Endometrial microvascular endothelial cells (primary cell): Measurements from ENCODE around the gene CYB5B. TPM values are rescaled to one million over a fixed set of nuclear protein-coding genes. Genes with fewer than 3 reads are reported as not detected.

Experiments
- in situ Hi-C: cut with HindIII; loops from 2 replicates; pipeline ENCODE4 v1.10.0; 2017; ENCODE audit warnings: low sequenced_read_pairs, low pct_unique_long_range_greater_than_20kb; ENCODE audit errors: inconsistent ontology term
- total RNA-seq: library from RNA; depleted of rRNA; stranded (reverse); fragments of >200 nt; gene quantifications from one replicate; pipeline ENCODE4 v1.2.3, GENCODE V29; 2015; ENCODE audit errors: inconsistent ontology term

Gene CYB5B
- total RNA-seq, 1 donor from 2014 or later = 71.3 TPM

DNA sequence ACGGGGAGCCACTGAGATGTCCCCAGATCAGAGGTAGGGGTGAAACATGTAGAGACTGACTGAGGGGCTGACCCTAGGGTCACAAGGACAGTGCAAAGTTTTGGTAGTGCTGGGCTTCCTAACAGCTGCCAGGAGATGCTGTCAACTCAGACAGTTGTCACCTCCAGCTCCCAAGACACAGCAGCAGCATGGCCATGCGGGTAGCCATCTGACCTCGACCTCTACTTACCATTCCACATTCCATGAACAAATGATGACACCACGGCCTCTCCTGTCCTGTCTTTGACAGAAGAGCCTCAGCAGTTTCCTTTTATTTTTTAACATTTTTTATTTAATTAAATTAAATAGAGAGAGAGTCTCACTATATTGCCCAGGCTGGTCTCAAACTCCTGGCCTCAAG, 76.1 kb downstream of the CYB5B start:
- in situ Hi-C loops = no loop called here

DNA sequence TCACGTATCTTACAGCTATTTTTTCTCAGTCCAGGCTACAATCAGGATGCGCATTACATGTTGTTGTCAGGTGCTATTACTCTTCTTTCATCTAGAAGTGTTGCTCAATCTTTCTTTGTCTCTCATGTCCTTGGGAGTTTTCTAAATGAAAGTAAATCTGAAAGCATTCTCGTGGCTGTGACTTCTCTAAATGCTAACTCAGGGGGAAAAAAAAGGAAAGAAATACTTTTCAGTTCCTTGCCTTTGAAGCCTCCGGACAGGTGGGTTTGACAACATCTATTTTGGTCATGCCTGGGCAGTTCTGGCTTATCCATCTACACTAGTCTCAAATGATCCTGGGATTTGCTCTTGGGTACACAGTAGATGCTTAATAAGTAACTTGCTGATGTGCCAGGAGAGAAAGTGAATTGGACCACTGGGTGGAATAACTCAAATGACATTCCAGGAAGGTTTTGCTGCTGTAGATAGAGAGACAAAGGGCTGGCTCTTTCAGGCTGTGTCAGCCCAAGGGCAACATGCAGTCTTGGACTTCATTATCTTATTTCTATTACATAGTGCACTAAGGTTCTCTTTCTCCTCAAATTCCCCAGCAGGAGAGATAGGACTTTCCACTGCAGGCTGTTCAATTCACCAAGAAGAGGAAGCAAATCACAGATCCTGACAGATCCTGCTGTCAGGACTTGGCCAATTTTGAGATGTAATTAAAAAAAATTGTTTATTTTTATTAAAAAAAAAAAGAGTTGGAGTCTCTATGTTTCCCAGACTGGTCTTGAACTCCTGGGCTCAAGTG, 77.7 kb downstream of the CYB5B start:
- in situ Hi-C loops = no loop called here

DNA sequence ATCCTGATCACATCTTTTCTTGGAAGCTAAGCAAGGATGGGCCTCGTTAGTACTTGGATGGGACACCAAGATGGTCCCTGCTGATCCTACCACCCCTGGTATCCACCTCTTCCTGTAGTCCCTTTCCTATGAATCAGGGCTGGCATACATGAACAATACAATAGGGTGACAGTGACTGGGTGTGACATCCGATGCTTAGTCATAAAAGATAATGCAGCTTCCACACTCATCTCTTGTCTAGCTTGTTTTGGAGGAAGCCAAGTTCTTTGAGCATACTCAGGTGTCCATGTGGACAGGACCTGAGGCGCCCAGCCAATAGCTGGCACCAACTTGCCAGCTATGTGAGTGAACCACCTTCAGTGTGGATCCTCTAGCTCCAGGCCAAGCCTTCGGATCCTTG, 78.8 kb downstream of the CYB5B start:
- in situ Hi-C loops = no loop called here

DNA sequence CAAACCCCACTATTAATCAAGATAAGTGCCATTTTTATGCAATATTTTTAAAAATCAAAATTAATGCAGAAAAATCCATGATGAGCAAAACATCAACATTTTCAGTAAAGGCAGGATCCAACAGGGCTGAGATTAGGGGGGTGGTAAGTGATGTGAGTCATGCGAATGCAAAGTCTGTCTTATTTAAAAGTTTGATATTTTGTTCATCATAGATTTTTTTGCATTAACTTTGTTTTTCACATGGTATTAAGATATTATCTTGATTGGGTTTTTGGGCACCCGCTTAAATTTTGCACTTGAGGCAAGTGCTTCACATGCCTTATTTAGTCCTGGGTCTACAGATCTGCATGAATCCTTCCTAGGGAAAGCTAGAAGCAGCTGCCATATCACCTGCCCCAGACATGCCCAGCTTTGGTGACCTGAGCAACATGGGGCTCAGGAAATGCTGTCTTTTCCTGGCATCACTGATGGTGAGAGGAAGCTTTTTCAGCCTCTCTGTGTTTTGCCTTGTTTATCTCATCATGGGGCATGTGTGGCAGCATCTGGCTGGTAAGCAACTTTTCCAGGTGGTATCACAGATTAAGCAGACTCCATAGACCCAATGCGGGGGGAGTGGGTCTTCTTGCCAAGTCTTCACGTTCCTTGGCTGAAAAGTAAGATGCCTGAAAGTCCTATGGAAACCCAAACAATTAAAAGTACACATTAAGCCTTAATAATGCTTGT, 83.8 kb downstream of the CYB5B start:
- in situ Hi-C loops = no loop called here

DNA sequence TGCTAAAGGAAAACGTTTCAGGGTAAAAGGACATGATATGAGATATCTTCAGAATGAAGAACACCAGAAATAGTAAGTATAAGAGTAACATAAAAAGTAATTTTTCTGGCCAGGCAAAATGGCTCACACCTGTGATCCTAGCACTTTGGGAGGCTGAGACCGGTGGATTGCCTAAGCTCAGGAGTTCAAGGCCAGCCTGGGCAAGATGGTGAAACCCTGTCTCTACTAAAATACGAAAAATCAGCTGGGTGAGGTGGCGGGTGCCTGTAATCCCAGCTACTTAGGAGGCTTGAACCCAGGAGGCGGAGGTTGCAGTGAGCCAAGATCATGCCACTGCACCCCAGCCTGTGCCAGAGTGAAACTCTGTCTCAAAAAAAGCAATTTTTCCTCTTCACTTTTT, 84.7 kb downstream of the CYB5B start:
- in situ Hi-C loops = no loop called here

DNA sequence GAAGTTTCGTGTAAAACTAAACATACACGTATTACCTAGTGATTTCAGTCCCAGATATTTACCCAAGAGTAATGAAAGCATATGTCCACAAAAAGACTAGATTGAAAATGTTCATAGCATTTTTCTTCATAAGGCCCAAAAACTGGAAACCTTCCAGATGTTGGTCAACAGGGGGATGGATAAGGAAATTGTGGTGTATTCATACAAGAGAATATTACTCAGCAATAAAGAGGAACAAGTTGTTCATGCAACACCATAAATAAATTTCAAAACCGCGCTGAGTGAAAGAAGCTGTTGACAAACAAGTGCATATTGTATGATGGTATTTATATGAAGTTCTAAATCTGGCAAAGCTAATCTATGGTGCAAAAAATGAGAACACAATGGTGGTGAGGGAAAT, 87.2 kb downstream of the CYB5B start:
- in situ Hi-C loops = no loop called here

DNA sequence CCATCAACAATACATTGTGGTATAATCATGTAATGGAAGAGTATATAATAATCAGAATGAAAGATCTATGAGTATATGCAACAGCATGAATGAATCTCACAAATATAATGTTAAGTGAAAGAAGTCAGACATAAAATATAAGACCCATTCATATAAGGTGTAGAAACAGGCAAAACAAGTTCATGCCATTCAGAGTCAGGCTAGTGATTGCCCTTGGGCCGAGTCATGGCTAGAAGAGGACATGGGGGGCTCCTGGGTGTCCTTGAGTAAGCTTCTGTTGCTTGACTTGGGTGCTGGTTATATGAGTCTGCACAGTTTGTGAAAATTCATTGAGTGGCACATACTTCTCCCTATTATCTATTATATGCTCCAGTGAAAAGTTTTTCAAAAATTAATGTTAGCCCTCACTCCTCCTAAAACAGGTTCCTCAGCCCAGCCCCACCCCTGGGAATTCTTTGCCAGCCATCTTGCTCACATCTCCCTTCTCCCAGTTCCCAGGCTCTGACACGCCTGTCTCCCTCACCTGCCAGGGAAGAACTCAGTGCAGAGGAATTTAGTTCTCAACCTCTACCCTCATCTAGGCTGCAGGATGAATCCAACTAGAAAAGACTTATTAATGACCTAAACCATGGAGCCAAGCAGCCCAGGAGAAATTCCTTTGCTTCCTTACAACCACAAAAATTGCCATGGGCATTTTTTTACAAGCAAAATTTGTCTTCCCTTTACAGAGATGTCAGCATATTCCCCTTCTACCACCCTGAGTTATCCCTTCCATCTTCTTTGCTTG, 89.0 kb downstream of the CYB5B start:
- in situ Hi-C loops = no loop called here

DNA sequence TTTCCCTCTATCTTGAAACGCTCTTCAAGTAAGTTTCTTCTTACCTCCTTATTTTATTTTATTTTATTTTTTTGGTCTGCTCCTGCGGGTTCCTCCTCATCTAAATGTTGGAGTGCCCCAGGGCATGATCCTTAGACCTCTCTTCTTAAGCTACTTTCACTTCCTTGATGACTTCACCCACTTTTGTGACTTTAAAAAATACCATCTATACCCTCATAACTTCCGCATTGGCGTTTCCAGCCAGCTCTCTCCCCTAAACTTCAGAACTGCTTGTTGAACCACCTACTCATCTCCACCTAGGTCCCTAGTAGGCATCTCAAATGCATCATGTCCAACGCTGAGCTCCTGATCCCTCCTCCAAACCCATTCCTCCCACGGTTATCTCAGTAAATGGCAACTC, 89.9 kb downstream of the CYB5B start:
- in situ Hi-C loops = no loop called here

Other genes starting within 250 kb of the CYB5B start
- gene SNTB2, start 237.5 kb upstream of the CYB5B start, total RNA-seq = 45.9 TPM
- 32.5 TPM for gene VPS4A, start 113.3 kb upstream of the CYB5B start, total RNA-seq
- 29.5 TPM for gene PDF, start 94.0 kb upstream of the CYB5B start, total RNA-seq
- gene COG8, start 85.1 kb upstream of the CYB5B start, total RNA-seq = 22.6 TPM
- 55.0 TPM for gene NIP7, start 84.8 kb upstream of the CYB5B start, total RNA-seq
- gene TMED6, start 72.8 kb upstream of the CYB5B start, total RNA-seq = not detected
- 8.2 TPM for gene TERF2, start 38.6 kb upstream of the CYB5B start, total RNA-seq
- gene NFAT5, start 141.3 kb downstream of the CYB5B start, total RNA-seq = 17.7 TPM